Endothelial cell (in vitro differentiated cells): ENCODE results near the gene ERN2. TPM values are rescaled to one million over a fixed set of nuclear protein-coding genes. Genes with fewer than 3 reads are reported as not detected.

Source experiments
- DNase-seq: peaks from one replicate; pipeline ENCODE4 v3.0.0; 2021; ENCODE audit warnings: low spot score
- H3K27ac Mint-ChIP-seq: one replicate; pipeline ENCODE4 v1.8.0; 2021; ENCODE audit warnings: mixed read lengths, inconsistent platforms; ENCODE audit not compliant: unreplicated experiment
- H3K27me3 Mint-ChIP-seq: one replicate; pipeline ENCODE4 v1.8.0; 2021; ENCODE audit warnings: mild to moderate bottlenecking, moderate library complexity, mixed read lengths, inconsistent platforms; ENCODE audit not compliant: unreplicated experiment
- H3K36me3 Mint-ChIP-seq: one replicate; pipeline ENCODE4 v1.8.0; 2021; ENCODE audit warnings: mild to moderate bottlenecking, low read depth, mixed read lengths, inconsistent platforms; ENCODE audit not compliant: unreplicated experiment
- H3K4me1 Mint-ChIP-seq: one replicate; pipeline ENCODE4 v1.8.0; 2021; ENCODE audit warnings: mild to moderate bottlenecking, mixed read lengths, inconsistent platforms; ENCODE audit not compliant: unreplicated experiment
- H3K4me3 Mint-ChIP-seq: one replicate; pipeline ENCODE4 v1.8.0; 2021; ENCODE audit warnings: mild to moderate bottlenecking, mixed read lengths, inconsistent platforms; ENCODE audit not compliant: unreplicated experiment
- H3K9me3 Mint-ChIP-seq: one replicate; pipeline ENCODE4 v1.8.0; 2021; ENCODE audit warnings: mixed read lengths, inconsistent platforms; ENCODE audit not compliant: unreplicated experiment
- CTCF ChIP-seq: fragments of 200-600 bp; sonication (generic); IDR thresholded peaks from one replicate; pipeline ENCODE4 v1.5.0; 2021; ENCODE audit warnings: antibody characterized with exemption; ENCODE audit not compliant: unreplicated experiment
- total RNA-seq: library from RNA; stranded (reverse); fragmentation: NEBNext Ultra II Directional; extraction: Animal tissue kit (Norgen Biotek cat#: 25700); gene quantifications from one replicate; pipeline ENCODE4 v1.2.1, GENCODE V29; 2021; ENCODE audit not compliant: unreplicated experiment

ERN2 gene
- total RNA-seq, 1 donor from 2014 or later = 0.80 TPM

GRCh38 chr16:23694265-23694643 lies 18.8 kb downstream of the ERN2 start:
- Mint-ChIP-seq H3K36me3 (peaks cover 4% of the 10 kb centered on the region), H3K9me3 (no peaks in the 10 kb centered on the region), H3K27me3 (no peaks in the 10 kb centered on the region), H3K4me3 (no peak overlapping the region), H3K4me1 (peaks cover 4% of the 10 kb centered on the region), H3K27ac (no peak overlapping the region)
- TF ChIP-seq CTCF = no peak
- DNase-seq = no peak

DNA sequence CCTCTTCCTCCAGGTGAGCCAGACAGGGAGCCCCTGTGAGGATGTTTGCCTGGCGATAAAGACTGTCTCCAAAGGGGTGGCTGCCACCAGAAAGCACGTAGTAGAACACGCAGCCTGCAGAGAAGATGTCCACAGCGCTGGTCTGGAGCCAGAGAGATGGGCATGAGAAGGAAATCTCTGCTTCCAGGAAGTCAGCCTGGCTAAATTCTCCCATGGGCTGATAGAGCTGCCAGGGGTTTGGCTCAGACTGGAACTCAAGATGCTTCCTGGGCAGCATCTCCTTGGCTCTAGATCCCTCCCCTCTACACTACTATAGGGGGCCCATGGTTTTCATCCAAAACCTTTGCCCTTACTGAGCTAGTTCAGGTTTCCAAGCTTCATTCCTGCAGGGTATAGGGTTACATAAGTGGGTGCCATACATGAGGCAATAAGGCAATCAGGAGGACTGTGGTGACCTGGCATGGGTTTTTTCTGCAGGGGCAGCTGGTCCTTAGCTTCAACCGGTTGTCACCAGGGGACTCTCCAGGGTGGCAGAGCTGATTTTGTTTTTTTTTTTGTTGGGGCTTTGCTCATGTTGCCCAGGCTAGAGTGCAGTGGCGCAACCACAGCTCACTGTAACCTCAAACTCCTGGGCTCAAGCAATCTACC lies 20.7 kb downstream of the ERN2 start:
- Mint-ChIP-seq H3K27ac (no peak overlapping the region), H3K4me1 (peaks cover 4% of the 10 kb centered on the region), H3K27me3 (no peaks in the 10 kb centered on the region), H3K36me3 (peaks cover 17% of the 10 kb centered on the region), H3K4me3 (no peak overlapping the region), H3K9me3 (no peaks in the 10 kb centered on the region)
- TF ChIP-seq CTCF = no peak
- no peak for DNase-seq

DNA sequence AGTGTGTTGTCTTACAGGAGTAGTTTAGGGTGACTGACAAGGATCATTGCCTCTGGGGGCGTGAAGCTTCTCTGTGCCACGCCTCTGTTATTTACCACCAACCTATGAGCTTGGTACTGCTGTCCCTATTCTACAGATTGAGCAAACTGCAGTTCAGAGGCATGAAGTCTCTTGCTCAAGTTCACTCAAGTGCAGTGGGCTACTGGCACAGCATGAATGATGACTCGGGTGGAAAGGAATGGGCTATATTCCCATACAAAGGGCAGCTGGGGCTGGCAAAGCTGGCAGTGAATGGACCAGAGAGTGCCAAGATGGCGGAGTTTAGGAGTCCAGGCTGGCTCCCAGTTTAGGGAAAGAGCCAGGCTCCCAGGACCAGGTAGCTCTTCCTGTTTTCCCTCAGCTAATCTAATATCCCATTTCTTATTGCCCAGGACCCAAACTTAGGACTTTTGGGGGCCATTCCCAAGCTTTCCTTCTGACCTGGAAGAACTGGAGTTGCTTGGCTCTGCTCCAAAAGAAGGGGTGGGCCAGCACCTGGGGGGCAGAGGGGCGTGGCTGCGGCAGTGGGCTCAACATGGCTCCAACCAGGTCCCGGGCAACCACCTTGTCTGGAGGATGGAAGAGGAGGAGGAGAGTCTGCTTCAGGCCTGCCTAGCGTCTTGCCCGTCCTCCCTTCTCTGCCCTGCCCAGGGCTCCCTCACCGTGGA lies 21.4 kb downstream of the ERN2 start:
- TF ChIP-seq CTCF = no peak
- no peak for DNase-seq
- Mint-ChIP-seq H3K36me3 (peaks cover 22% of the 10 kb centered on the region), H3K4me3 (no peak overlapping the region), H3K27ac (no peak overlapping the region), H3K9me3 (no peaks in the 10 kb centered on the region), H3K27me3 (no peaks in the 10 kb centered on the region), H3K4me1 (peaks cover 4% of the 10 kb centered on the region)

DNA sequence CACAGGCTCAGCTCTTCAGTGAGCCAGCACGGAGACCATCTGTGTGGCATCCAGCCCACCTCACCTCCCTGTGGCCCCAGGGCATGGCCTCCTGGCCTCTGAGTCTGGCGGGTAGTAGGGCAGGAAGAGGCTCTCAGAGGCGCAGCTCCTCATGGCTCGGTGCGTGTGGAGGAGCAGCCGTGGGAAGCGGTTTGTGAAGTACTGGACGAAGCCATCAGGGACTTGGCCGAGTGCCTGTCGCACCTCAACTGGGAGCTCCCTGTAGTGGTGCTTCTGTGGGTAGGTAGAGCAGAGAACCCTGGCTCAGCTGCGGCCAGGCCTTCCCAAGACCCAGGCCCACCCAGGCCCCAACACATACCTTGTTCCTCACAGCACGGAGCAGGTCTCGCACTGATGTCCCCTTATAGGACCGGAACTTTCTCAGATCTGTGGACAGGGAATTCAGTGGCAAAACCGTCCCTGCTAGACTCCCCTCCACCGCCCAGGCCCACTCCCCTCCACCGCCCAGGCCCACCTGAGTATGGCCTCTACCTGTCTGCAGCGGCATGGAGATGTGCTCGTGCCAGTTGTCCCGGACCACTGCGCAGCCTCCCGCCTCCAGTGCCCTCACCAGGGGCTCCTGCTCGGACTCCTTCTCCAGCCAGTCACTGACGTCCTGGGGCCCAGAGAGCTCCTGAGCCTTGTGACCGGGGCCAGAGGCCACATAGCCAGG lies 22.1 kb downstream of the ERN2 start:
- DNase-seq = no peak
- TF ChIP-seq CTCF = no peak
- no peaks in the 10 kb centered on the region for H3K27me3 Mint-ChIP-seq
- H3K4me1 Mint-ChIP-seq = peaks cover 4% of the 10 kb centered on the region
- peaks cover 22% of the 10 kb centered on the region for H3K36me3 Mint-ChIP-seq
- H3K9me3 Mint-ChIP-seq = no peaks in the 10 kb centered on the region
- H3K4me3 Mint-ChIP-seq = no peak overlapping the region
- H3K27ac Mint-ChIP-seq = no peak overlapping the region
